Smooth muscle cell (in vitro differentiated cells): ENCODE results near the gene THAP10. TPM values are rescaled to one million over a fixed set of nuclear protein-coding genes. Genes with fewer than 3 reads are reported as not detected.
A peak's percentile ranks its signal among the peaks of the same experiment; 100 is the strongest.

ENCODE experiments used
- DNase-seq: peaks from one replicate; lab custom pipeline; 2025; ENCODE audit not compliant: unreplicated experiment; lab: John Stamatoyannopoulos, UW
- H2AFZ ChIP-seq: fragments of 200-600 bp; sonication (generic); 2 replicates; pipeline ENCODE4 v1.6.0; 2016; ENCODE audit warnings: antibody characterized with exemption, low read depth, mild to moderate bottlenecking
- H3F3A ChIP-seq: fragments of 200-600 bp; sonication (generic); 2 replicates; pipeline ENCODE4 v1.6.0; 2017; ENCODE audit warnings: antibody characterized with exemption, low read depth
- H3K27ac ChIP-seq: fragments of 200-600 bp; sonication (generic); 2 replicates; pipeline ENCODE4 v1.5.1; 2016; ENCODE audit warnings: low read depth, mild to moderate bottlenecking
- H3K27me3 ChIP-seq: fragments of 200-600 bp; sonication (generic); 2 replicates; pipeline ENCODE4 v1.6.1; 2016; ENCODE audit warnings: low read depth, mild to moderate bottlenecking
- H3K36me3 ChIP-seq: fragments of 200-600 bp; sonication (generic); 2 replicates; pipeline ENCODE4 v1.5.1; 2016; ENCODE audit warnings: low read depth
- H3K4me1 ChIP-seq: fragments of 200-600 bp; sonication (generic); 2 replicates; pipeline ENCODE4 v1.5.1; 2016; ENCODE audit warnings: low read depth
- H3K4me2 ChIP-seq: fragments of 200-600 bp; sonication (generic); 2 replicates; pipeline ENCODE4 v1.6.0; 2016; ENCODE audit warnings: mild to moderate bottlenecking
- H3K4me3 ChIP-seq: fragments of 200-600 bp; sonication (generic); 2 replicates; pipeline ENCODE4 v1.5.1; 2016; ENCODE audit warnings: mild to moderate bottlenecking
- H3K79me2 ChIP-seq: fragments of 200-600 bp; sonication (generic); 2 replicates; pipeline ENCODE4 v1.6.0; 2016; ENCODE audit warnings: low read depth, mild to moderate bottlenecking
- H3K9ac ChIP-seq: fragments of 200-600 bp; sonication (generic); 2 replicates; pipeline ENCODE4 v1.6.0; 2016; ENCODE audit warnings: low read depth
- H3K9me3 ChIP-seq: fragments of 200-600 bp; sonication (generic); replicated peaks from 2 replicates; pipeline ENCODE4 v1.5.1; 2016; ENCODE audit warnings: low read depth
- H4K20me1 ChIP-seq: fragments of 200-600 bp; sonication (generic); 2 replicates; pipeline ENCODE4 v1.6.0; 2016; ENCODE audit warnings: low read depth
- WGBS: methylation state at CpG from one replicate; pipeline ENCODE4 v1.1.7; 2016; ENCODE audit warnings: low lambda C conversion rate; 5-methylcytosine and 5-hydroxymethylcytosine counted together
- polyA plus RNA-seq: library from polyadenylated mRNA; unstranded; fragments of >200 nt; fragmentation: Nextera tagmentation; extraction: Ambion mirVana; gene quantifications from 2 replicates; pipeline ENCODE4 v1.2.1, GENCODE V29; 2016
- total RNA-seq: library from RNA; depleted of rRNA; stranded (reverse); fragments of >200 nt; gene quantifications from 2 replicates; pipeline ENCODE4 v1.2.3, GENCODE V29; 2014
- TF ChIP-seq, protein P1 (sequence below): fragments of 200-600 bp; sonication (generic); IDR thresholded peaks from 2 replicates; pipeline ENCODE4 v1.5.1; 2017; ENCODE audit warnings: borderline replicate concordance, mild to moderate bottlenecking, antibody characterized with exemption; ENCODE audit not compliant: insufficient read depth, poor library complexity, severe bottlenecking

THAP10 gene
- total and polyA plus RNA-seq, 2 experiments from 2014 or later: 2.0 to 2.1 TPM

DNA sequence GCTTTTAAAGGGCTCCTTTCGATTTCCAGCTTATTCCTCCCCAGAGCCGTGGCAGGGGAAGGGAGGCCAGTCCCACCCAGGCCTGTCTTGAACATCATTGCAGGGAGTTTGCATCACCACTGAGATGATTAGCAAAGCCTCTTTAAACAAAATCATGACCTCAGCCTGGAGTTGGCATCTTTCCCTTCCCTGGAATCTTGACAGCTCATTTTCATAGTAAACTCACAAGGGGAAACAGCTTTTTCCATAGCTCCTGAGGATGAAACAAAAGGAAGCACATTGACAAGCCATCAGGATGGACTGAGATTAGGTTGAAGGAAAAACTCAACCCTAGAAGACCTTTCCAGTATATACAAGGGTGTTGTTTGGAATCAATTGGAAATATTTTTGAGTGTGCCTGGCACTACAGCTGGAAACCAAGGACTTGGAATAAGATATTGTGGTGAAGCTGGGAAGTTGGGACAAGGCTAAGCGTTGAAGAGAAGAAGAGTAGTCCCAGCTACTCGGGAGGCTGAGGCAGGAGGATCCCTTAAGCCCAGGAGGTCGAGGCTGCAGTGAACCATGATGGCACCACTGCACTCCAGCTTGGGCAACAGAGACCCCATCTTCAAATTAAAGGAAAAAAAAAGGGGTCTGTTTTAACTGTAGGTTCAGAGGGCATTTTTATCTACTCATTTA is 35.2 kb downstream of the THAP10 start:
- TF ChIP-seq, protein P1, sequence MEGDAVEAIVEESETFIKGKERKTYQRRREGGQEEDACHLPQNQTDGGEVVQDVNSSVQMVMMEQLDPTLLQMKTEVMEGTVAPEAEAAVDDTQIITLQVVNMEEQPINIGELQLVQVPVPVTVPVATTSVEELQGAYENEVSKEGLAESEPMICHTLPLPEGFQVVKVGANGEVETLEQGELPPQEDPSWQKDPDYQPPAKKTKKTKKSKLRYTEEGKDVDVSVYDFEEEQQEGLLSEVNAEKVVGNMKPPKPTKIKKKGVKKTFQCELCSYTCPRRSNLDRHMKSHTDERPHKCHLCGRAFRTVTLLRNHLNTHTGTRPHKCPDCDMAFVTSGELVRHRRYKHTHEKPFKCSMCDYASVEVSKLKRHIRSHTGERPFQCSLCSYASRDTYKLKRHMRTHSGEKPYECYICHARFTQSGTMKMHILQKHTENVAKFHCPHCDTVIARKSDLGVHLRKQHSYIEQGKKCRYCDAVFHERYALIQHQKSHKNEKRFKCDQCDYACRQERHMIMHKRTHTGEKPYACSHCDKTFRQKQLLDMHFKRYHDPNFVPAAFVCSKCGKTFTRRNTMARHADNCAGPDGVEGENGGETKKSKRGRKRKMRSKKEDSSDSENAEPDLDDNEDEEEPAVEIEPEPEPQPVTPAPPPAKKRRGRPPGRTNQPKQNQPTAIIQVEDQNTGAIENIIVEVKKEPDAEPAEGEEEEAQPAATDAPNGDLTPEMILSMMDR: no peak
- H3K4me3 ChIP-seq: no peak overlapping the region
- peak overlapping the region; percentile 34 for H3K4me2 ChIP-seq
- H3K27me3 ChIP-seq: no peaks in the 10 kb centered on the region
- DNase-seq: peak; percentile 29
- H3F3A ChIP-seq: peaks cover 8% of the 10 kb centered on the region
- H3K9ac ChIP-seq: peak overlapping the region; percentile 0
- H3K27ac ChIP-seq: peak overlapping the region; percentile 92
- H3K36me3 ChIP-seq: no peaks in the 10 kb centered on the region
- no peak overlapping the region for H2AFZ ChIP-seq
- H3K79me2 ChIP-seq: peaks cover 5% of the 10 kb centered on the region
- no peaks in the 10 kb centered on the region for H3K9me3 ChIP-seq
- H3K4me1 ChIP-seq: peaks cover 9% of the 10 kb centered on the region
- H4K20me1 ChIP-seq: peaks cover 3% of the 10 kb centered on the region
- 60% methylated on average over 5 of the region's 5 CpGs for WGBS

DNA sequence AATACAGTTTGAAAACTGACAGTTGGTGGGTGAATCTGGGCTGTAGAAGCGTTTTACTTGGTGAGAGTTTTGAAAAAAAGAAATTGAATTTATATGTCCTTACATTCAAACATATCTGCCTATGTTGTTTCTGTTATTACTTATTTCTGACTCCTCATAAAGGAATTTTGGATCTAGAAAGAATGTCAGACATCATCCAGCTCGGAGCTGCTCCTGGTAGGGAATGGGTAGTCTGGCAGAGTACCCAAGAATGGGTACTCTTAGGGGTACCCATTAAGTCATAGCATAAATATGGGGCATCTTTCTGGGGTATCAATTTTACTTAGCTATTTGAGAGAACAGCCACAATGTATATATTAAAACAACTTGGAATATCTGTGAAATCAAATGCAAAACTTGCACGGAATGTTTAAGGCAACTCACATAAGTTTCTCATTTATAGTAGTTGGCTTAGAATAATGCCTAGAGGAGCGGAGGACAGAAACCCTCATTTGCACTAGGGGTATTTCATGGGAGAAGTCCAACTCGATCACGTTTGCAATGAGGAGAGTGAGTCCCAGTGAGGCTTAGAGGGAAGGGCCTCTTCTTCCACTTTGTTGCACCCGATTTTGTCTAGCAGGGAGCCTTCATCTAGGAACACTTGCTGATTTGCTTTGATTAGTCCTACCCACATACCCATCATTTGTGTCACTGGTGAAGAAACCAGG is 35.9 kb downstream of the THAP10 start:
- TF ChIP-seq, protein P1: no peak
- peaks cover under 1% of the 10 kb centered on the region for H3K36me3 ChIP-seq
- peak overlapping the region; percentile 92 for H3K27ac ChIP-seq
- H3K4me1 ChIP-seq: peaks cover 9% of the 10 kb centered on the region
- 68% methylated on average over 7 of the region's 7 CpGs for WGBS
- peak overlapping the region; percentile 28 for H3K9ac ChIP-seq
- peak overlapping the region; percentile 34 for H3K4me2 ChIP-seq
- no peak overlapping the region for H3K4me3 ChIP-seq
- no peak overlapping the region for H2AFZ ChIP-seq
- peaks cover 8% of the 10 kb centered on the region for H3F3A ChIP-seq
- DNase-seq: no peak
- H4K20me1 ChIP-seq: peaks cover 4% of the 10 kb centered on the region
- H3K27me3 ChIP-seq: no peaks in the 10 kb centered on the region
- no peaks in the 10 kb centered on the region for H3K9me3 ChIP-seq
- H3K79me2 ChIP-seq: peaks cover 12% of the 10 kb centered on the region

DNA sequence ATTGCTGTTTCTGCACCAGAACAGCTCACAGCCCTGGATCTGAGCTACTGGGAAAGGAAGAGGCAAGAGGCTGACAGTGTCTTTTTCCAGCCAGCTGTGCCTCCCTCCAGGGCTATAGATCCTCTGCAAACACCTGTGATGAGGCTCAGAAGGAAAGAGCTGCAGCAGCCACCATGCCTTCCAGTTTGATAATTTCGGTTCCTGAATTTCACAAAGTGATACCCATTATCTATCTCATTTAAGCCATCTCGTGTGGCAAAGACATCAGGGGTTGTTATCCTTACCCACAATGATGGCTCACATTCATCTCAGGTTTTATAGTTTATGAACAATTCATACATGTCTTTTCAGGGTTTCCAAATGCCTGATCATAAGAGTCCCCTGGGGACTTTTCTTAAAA is 36.5 kb downstream of the THAP10 start:
- Histone ChIP-seq H3K4me3 (no peak overlapping the region), H2AFZ (no peak overlapping the region), H3K27ac (peak overlapping the region; percentile 92), H3K36me3 (peaks cover 6% of the 10 kb centered on the region), H4K20me1 (peaks cover 4% of the 10 kb centered on the region), H3K9me3 (no peaks in the 10 kb centered on the region), H3F3A (peaks cover 8% of the 10 kb centered on the region), H3K9ac (no peak overlapping the region), H3K4me2 (peak overlapping the region; percentile 34), H3K27me3 (no peaks in the 10 kb centered on the region), H3K79me2 (peaks cover 18% of the 10 kb centered on the region), H3K4me1 (peaks cover 9% of the 10 kb centered on the region)
- DNase-seq: no peak
- WGBS: 85% methylated on average over 2 of the region's 2 CpGs
- TF ChIP-seq, protein P1: no peak

DNA sequence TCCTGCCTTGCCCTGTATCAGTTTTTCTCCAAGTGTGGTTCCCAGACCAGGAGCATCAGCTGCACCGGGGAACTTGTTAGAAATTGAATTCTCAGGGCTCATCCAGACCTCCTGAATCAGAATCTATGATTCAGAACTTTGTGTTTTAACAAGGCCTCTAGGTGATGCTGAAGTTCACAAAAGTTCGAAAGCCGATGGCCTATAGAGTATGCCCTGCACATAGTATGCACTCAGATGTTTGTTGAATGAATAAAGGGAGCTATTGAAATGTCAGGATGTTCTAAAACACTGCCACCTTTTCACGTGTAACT is 37.6 kb downstream of the THAP10 start:
- peaks cover 8% of the 10 kb centered on the region for H3K36me3 ChIP-seq
- TF ChIP-seq, protein P1: no peak
- WGBS: 56% methylated on average over 4 of the region's 4 CpGs
- H3K27me3 ChIP-seq: no peaks in the 10 kb centered on the region
- H4K20me1 ChIP-seq: peaks cover 4% of the 10 kb centered on the region
- no peaks in the 10 kb centered on the region for H3K9me3 ChIP-seq
- peak overlapping the region; percentile 89 for H3K4me3 ChIP-seq
- H3K4me1 ChIP-seq: peaks cover 9% of the 10 kb centered on the region
- DNase-seq: no peak
- H3K27ac ChIP-seq: peak overlapping the region; percentile 92
- peak overlapping the region; percentile 90 for H3K4me2 ChIP-seq
- H3F3A ChIP-seq: peaks cover 8% of the 10 kb centered on the region
- H3K79me2 ChIP-seq: peaks cover 29% of the 10 kb centered on the region
- H2AFZ ChIP-seq: peak overlapping the region; percentile 87
- peak overlapping the region; percentile 93 for H3K9ac ChIP-seq
